GM21619 (cell line): ENCODE data around the gene CELSR1.
"Not testable (repeated sequence)": the region's sequence is repeated elsewhere in the genome, so short reads cannot be mapped to it uniquely, and the experiment has no call there.

Experiments
- ATAC-seq: cut with Tn5 transposase; IDR thresholded peaks from one replicate; pipeline ENCODE4 v1.9.1; 2021; ENCODE audit not compliant: unreplicated experiment

Gene CELSR1

GRCh38 chr22:46513908-46514550 lies 23.4 kb downstream of the CELSR1 start:
- no peak for ATAC-seq

- ATAC-seq, result no peak
These were observed 24.7 kb downstream of the CELSR1 start for GRCh38 chr22:46512683-46513082.

- no peak for ATAC-seq
These were observed 25.4 kb downstream of the CELSR1 start for GRCh38 chr22:46512039-46512370.

DNA sequence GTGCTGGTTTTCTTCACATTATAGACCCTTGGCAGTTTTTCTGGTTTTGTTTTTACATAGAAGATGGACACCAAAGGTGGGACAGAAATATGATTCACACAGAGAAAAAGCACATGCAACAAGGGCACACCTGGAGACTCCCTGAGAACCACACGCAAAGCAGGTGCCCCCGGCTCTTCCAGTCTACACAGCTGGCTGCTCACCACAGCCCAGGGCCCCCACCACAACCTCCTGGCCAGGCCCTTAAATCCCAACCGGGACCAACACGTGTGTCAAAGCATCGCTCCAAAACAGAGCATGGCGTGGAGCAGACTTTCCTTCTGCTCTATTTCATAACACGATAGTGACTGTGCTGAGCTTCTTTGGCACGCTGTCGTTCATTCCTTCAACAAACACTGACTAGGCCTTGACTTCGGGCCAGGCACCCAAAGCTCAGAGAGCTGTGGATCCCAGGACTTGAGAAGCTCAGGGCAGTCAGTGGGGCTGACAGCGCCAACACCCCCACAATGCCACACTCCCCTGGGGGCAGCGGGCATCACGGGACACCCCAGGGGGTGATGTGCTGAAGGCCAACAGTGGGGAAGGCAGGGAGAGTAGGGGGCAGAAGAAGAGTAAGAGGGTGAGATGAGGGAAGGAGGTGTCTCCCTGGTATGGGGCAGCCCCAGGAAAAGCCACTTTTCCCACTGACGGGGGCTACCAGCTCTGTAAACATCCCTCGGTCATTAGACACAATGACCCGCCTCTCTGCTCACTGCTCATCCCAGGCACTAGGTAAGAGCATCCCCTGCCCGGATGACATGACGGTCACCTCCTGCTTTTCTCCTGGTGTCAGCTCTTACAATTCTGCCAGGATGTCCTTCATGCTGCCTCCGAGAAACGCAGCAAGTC lies 26.0 kb downstream of the CELSR1 start:
- no peak for ATAC-seq

GRCh38 chr22:46509416-46510089 lies 27.9 kb downstream of the CELSR1 start:
- no peak for ATAC-seq

DNA sequence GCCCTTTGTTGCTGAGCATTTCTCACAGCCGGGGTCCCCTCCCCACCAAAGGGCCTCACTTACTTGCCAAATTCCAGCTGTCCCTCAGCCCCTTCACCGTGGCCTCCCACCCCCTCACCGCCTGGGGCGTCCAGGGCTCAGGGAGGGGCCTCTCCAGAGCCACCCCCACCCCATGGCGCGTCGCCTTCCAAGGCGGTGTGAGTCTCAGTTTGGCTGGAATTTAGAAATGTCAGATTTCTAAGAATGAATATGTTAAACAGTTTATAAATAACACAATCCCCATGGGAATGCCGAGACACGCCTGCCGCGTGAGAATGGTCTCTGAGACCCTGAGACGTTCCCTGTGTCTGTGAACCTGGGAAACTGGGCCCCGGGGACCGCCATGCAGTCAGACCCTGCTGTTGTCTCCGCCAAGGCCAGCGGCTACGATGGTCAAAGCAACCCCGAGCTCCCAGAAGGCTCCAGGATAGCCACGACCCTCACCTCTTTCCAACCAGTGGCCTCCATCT lies 28.9 kb downstream of the CELSR1 start:
- ATAC-seq, result no peak

DNA sequence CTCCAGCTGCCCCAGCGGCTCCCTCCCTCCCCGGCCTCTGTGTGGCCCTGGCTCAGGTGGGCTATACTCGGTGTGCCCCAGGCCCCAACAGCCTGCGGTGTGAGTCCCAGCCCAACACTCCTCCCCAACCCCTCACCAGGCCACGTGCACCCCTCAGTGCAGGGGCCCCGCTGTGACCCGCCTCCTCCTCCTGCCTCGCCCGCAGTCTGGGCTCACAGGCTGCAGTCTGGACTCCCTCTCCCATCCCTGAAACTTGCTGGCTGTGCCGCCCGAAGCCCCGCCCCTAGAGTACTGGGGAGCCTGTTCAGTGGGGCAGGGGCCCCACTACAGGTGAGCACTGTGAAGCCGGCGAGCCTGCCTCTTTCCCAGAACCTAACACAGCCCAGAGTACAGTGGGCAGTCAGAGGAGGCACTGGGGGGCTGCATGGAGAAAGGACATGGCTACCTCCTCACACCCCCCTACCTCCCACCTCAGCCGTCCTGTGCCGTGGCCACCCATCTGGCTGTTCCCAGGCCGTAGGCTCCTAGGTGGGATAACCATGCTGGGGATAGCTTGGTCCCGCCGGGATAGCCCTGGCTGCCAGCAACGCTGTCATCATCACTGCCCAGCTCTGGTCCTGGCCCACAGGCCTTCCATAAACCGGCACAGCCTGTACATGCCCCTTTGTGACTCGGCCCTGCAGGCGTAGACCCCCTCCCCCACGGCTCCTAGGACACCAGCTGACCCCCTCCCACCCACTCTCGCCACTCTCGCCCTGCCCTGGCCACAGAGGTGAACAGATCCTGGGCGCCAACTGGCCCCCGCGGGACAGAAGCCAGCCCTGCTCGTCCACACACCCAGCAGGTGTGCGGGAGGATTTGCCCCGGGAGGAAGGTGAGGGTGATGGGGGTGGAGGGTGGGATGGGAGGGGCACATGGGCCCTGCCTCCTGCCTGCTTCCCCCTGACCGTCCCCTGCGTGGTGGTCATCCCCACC lies 29.7 kb downstream of the CELSR1 start:
- ATAC-seq, result no peak

DNA sequence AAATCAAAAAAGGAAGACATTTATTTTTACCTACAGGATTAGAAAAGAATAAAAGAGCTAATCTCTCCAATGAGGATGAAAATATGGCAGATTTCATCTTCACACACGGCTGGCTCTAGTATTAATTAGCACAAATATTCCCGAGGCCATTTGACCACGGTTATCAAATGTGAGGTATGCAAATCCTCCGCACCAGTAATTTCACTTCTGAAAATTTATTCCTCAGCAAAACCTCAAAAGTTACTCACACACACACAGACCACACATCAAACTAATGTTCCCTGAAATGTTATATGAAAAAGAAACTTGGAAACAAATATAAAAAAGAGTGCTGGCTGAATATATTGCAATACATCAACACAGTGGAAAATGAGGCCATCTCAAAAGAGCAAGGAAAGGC lies 32.8 kb downstream of the CELSR1 start:
- ATAC-seq, result no peak

DNA sequence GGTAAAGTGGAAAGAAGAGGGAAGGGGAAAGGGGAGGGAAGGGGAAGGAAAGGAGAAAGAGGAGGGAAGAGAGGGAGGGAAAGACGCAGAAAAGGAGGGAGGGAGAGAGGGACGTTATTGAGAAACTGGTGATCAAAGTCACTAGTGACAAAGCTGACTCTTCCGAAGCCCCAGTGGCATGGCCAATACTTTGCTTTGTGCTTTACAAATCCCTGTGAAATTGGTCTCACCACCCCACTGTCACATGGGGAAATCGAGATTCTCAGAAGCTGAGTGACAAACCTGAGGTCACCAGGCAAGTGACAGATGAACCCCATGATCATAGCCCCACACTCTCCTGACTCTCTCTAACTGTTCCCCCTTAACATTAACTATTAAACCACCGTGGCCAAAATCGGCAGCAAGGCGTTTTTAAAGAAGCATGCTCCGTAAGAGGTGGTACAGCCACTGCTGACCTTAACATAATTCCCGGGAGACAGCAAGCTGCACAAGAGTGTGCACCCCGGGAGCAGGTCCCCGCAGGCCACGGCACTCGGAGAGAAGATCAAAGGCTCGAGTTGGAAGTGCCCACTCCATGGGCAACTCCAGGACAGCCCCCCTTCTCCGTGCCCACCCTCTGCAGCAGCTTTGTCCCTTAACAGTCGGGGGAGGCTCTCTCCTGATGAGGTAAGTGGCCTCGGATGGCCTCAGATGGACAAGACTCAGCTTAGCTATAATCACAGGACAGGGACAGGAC lies 34.8 kb downstream of the CELSR1 start:
- no peak for ATAC-seq

- no peak for ATAC-seq
These were observed 35.7 kb downstream of the CELSR1 start for GRCh38 chr22:46501701-46502100.

DNA sequence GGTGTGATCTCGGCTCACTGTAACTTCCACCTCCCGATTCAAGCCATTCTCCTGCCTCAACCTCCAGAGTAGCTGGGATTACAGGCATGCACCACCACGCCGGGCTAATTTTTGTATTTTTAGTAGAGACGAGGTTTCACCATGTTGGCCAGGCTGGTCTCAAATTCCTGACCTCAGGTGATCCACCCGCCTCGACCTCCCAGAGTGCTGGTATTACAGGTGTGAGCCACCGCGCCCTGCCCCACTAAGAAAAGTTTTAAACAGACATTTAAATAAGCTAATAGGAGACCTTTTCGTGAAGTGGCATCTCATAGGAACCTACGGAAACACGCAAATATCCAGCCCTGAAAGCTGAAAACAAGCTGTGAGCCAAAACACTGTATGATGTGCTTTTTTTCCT lies 36.2 kb downstream of the CELSR1 start:
- not testable (repeated sequence) for ATAC-seq

- ATAC-seq, result no peak
These were observed 37.2 kb downstream of the CELSR1 start for GRCh38 chr22:46500201-46500600.

DNA sequence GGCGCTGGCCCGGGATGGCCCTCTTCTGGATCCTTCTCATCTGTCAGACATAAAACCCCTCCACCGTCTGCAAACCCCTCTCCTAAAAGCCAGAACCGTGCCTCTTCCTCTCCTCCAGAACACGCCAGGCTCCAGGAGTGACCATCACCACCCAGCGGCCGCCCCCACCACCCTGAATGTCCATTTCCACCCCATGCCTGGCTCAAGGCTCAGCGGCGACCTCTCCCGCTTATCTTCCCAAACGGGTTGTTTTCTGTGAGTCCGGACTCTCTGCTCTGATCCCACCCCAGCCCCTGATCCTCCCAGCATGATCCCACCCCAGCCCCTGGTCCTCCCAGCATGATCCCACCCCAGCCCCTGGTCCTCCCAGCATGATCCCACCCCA lies 37.6 kb downstream of the CELSR1 start:
- no peak for ATAC-seq

GRCh38 chr22:46491946-46492345 lies 45.5 kb downstream of the CELSR1 start:
- no peak for ATAC-seq

GRCh38 chr22:46490538-46490937 lies 46.9 kb downstream of the CELSR1 start:
- ATAC-seq, result no peak

GRCh38 chr22:46486996-46487717 lies 50.3 kb downstream of the CELSR1 start:
- ATAC-seq, result no peak

GRCh38 chr22:46484861-46485595 lies 52.4 kb downstream of the CELSR1 start:
- ATAC-seq, result no peak

DNA sequence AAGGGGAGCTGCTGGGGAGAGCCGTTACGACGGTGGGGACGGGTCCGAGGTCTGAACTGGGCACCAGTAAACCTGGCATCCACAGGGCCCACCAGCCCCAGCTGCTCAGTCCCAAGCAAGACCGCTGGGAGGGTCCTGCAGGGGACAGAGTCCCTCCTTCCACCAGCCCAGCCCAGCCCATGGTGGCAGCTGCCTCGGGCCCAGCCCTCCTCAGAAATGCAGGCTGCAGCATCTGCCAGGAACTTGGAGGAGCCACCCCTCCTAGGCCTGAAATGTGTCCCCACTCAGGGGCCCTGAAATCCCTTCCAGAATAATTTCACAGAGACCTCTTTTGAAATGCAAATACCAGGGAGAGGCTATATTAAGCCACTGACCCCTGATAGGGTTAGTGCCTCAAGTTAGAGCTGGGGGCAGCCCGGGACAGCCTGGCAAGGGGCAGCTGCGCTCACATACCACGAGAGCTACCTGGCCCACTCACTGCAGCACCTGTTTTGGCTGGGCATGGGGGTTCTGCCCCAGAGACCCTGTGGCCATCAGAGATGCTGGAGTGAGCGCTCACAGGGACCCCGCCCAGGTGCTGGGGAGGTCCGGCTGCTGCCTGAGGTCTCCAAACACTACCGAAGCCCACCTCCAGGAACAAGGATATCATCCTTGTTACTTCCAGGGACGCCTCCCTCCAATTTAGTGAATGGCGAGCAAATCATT lies 53.1 kb downstream of the CELSR1 start:
- ATAC-seq, result no peak
